HCT116 (cell line): ENCODE measurements around the gene ELOVL3.

Experiments
- EGR1 ChIP-seq: IDR thresholded peaks from 2 replicates; pipeline ENCODE4 v1.6.1; 2012; ENCODE audit warnings: low read depth
- POLR2A ChIP-seq: IDR thresholded peaks from 2 replicates; pipeline ENCODE4 v1.7.0; 2011; ENCODE audit warnings: borderline replicate concordance; ENCODE audit not compliant: insufficient read depth, insufficient read length; ENCODE audit errors: extremely low read depth
- TF ChIP-seq, protein P1 (sequence below), 3 experiments: fragments of 200-600 bp in 1 of 3; sonication (generic) in 1 of 3; IDR thresholded peaks in 2 of 3; conservative IDR thresholded peaks in 1 of 3; 2 replicates each; pipeline ENCODE4 v1.5.1; 2012 to 2017; ENCODE audit warnings: low read depth in 2 of 3, low read length in 2 of 3, antibody characterized with exemption in 1 of 3, borderline replicate concordance in 1 of 3, control low read depth in 1 of 3, mild to moderate bottlenecking in 1 of 3, mixed read lengths in 1 of 3, mixed run types in 1 of 3, moderate library complexity in 1 of 3; ENCODE audit not compliant: insufficient read depth in 1 of 3

DNA sequence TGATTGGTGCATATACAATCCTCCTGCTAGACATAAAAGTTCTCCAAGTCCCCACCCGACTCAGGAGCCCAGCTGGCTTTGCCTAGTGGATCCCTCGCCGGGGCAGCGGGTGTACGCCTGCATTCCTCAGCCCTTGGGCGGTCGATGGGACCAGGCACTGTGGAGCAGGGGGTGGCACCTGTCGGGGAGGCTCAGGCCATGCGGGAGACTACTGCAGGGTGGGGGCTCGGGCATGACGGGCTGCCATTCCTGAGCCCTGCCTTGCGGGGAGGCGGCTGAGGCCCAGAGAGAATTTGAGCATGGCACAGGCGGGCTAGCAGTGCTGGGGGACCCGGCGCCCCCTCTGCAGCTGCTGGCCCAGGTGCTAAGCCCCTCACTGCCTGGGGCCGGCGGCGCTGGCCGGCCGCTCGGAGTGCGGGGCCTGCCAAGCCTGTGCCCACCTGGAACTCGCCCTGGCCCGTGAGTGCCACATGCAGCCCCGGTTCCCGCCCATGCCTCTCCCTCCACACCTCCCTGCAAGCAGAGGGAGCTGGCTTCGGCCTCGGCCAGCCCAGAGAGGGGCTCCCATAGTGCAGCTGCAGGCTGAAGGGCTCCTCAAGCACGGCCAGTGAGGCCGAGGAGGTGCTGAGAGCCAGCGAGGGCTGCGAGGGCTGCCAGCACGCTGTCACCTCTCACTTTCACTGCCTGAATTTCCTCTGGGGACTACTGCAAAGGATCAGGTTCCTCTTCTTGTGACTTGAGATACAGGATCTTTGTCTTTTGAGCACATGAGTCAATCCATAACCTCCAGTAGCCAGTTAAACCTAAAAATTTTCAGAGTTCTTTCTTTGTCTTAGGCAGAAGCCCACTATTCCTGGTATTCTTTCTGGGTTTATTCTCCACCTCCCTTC, 25.1 kb upstream of the ELOVL3 start:
- TF ChIP-seq, protein P1, sequence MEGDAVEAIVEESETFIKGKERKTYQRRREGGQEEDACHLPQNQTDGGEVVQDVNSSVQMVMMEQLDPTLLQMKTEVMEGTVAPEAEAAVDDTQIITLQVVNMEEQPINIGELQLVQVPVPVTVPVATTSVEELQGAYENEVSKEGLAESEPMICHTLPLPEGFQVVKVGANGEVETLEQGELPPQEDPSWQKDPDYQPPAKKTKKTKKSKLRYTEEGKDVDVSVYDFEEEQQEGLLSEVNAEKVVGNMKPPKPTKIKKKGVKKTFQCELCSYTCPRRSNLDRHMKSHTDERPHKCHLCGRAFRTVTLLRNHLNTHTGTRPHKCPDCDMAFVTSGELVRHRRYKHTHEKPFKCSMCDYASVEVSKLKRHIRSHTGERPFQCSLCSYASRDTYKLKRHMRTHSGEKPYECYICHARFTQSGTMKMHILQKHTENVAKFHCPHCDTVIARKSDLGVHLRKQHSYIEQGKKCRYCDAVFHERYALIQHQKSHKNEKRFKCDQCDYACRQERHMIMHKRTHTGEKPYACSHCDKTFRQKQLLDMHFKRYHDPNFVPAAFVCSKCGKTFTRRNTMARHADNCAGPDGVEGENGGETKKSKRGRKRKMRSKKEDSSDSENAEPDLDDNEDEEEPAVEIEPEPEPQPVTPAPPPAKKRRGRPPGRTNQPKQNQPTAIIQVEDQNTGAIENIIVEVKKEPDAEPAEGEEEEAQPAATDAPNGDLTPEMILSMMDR (IDR thresholded peaks at IDR 0.05 in 2 of 3, conservative IDR thresholded peaks at IDR 0.05 in 1 of 3; ENCODE audit: borderline replicate concordance in 1 of 3, insufficient read depth in 1 of 3, low read depth in 2 of 3, low read length in 2 of 3) = no peak
- no peak for TF ChIP-seq POLR2A
- TF ChIP-seq EGR1 = no peak
